Measurements from ENCODE around the gene RFC5.

RFC5 gene

DNA sequence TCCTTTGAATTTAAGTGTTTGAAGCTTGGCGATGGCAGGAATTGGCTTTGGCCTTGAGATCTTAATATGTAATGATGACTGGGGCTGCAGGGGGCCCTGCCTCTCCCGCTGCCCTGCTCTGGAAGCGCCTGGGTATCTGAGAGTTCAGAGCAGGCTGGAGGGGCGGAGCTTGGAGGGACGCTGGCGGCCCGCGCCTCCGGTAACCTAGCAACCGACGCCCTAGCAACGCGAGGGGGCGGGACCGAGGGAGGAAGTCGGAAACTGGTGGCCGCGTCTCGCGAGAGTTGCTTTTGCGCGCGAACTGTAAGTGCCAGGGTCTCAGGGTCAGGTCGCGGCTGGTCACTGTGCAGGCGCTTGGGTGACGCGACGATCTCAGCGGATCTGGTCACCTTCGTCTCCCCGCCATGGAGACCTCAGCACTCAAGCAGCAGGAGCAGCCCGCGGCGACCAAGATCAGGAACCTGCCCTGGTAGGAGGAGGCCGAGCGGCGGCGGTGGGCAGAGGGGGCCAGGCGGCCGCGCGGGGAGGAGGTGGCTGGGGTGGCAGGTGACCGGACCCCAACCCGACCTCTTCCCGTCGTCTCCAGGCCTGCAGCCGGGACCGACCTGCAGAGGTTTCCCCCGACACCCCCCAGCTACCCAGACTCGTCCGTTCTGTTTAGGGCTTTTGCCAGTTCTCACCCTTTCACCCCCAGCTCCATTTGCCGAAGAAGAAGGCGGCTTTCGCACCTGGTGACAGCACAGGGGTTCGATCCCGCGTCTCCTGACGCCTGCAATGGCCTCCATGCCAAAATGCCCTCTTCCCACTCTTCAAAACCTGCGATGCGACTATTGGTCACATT lies at the start of gene RFC5 (continued):
- TF ChIP-seq ZBTB1 (tag by site-specific recombination; IDR thresholded peaks at IDR 0.05), result no peak
- peak; percentile 83 for TF ChIP-seq GLIS1 (tag by site-specific recombination; IDR thresholded peaks at IDR 0.05)
- TF ChIP-seq, protein P1, sequence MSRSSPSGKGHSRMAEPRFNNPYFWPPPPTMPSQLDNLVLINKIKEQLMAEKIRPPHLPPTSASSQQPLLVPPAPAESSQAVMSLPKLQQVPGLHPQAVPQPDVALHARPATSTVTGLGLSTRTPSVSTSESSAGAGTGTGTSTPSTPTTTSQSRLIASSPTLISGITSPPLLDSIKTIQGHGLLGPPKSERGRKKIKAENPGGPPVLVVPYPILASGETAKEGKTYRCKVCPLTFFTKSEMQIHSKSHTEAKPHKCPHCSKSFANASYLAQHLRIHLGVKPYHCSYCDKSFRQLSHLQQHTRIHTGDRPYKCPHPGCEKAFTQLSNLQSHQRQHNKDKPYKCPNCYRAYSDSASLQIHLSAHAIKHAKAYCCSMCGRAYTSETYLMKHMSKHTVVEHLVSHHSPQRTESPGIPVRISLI (tag by site-specific recombination; IDR thresholded peaks at IDR 0.05), result no peak
- no peak for TF ChIP-seq PRDM1 (tag by site-specific recombination; IDR thresholded peaks at IDR 0.05)
- no peak for TF ChIP-seq ZNF677 (tag by site-specific recombination; IDR thresholded peaks at IDR 0.05)
- TF ChIP-seq ZBTB20 (tag by site-specific recombination; IDR thresholded peaks at IDR 0.05), result 0 out of 2 replicates have a peak, but pooled peaks have one; percentile 25
- TF ChIP-seq SCRT1 (tag by site-specific recombination; IDR thresholded peaks at IDR 0.05; ENCODE audit: borderline replicate concordance), result no peak
- no peak for TF ChIP-seq ZNF791 (tag by site-specific recombination; IDR thresholded peaks at IDR 0.05)
- TF ChIP-seq, protein P2, sequence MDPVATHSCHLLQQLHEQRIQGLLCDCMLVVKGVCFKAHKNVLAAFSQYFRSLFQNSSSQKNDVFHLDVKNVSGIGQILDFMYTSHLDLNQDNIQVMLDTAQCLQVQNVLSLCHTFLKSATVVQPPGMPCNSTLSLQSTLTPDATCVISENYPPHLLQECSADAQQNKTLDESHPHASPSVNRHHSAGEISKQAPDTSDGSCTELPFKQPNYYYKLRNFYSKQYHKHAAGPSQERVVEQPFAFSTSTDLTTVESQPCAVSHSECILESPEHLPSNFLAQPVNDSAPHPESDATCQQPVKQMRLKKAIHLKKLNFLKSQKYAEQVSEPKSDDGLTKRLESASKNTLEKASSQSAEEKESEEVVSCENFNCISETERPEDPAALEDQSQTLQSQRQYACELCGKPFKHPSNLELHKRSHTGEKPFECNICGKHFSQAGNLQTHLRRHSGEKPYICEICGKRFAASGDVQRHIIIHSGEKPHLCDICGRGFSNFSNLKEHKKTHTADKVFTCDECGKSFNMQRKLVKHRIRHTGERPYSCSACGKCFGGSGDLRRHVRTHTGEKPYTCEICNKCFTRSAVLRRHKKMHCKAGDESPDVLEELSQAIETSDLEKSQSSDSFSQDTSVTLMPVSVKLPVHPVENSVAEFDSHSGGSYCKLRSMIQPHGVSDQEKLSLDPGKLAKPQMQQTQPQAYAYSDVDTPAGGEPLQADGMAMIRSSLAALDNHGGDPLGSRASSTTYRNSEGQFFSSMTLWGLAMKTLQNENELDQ (tag by site-specific recombination; IDR thresholded peaks at IDR 0.05; ENCODE audit: low read depth), result no peak
- no peak for TF ChIP-seq ZNF623 (tag by site-specific recombination; IDR thresholded peaks at IDR 0.05)
- no peak for TF ChIP-seq ZNF19 (tag by site-specific recombination; IDR thresholded peaks at IDR 0.05; ENCODE audit: low read depth)
- no peak for TF ChIP-seq ZNF202 (tag by site-specific recombination; IDR thresholded peaks at IDR 0.05; ENCODE audit: borderline replicate concordance)
- no peak for TF ChIP-seq SETDB1 (IDR thresholded peaks at IDR 0.05; ENCODE audit: insufficient read length, low read length)
- TF ChIP-seq SP7 (tag by site-specific recombination; IDR thresholded peaks at IDR 0.05), result peak; percentile 84
- no peak for TF ChIP-seq ZNF292 (tag by site-specific recombination; IDR thresholded peaks at IDR 0.05; ENCODE audit: borderline replicate concordance, low read depth)
- TF ChIP-seq ZNF670 (tag by site-specific recombination; IDR thresholded peaks at IDR 0.05; ENCODE audit: low read depth), result no peak
- TF ChIP-seq ZNF146 (tag by site-specific recombination; IDR thresholded peaks at IDR 0.05), result no peak
- no peak for TF ChIP-seq IKZF3 (tag by site-specific recombination; IDR thresholded peaks at IDR 0.05)
- no peak for TF ChIP-seq ZNF549 (tag by site-specific recombination; IDR thresholded peaks at IDR 0.05)
- peak; percentile 58 for TF ChIP-seq ZIC2 (tag by site-specific recombination; IDR thresholded peaks at IDR 0.05)
- TF ChIP-seq ZNF10 (tag by site-specific recombination; IDR thresholded peaks at IDR 0.05), result no peak
- TF ChIP-seq ZNF76 (tag by site-specific recombination; IDR thresholded peaks at IDR 0.05; ENCODE audit: borderline replicate concordance, low read depth), result peak; percentile 69; the same call in 1 of the 2 replicates
- peak; percentile 80 for TF ChIP-seq SP2 (tag by site-specific recombination; IDR thresholded peaks at IDR 0.05)
- TF ChIP-seq FEZF1 (tag by site-specific recombination; IDR thresholded peaks at IDR 0.05), result peak; percentile 48; the same call in 1 of the 2 replicates
- TF ChIP-seq, protein P3, sequence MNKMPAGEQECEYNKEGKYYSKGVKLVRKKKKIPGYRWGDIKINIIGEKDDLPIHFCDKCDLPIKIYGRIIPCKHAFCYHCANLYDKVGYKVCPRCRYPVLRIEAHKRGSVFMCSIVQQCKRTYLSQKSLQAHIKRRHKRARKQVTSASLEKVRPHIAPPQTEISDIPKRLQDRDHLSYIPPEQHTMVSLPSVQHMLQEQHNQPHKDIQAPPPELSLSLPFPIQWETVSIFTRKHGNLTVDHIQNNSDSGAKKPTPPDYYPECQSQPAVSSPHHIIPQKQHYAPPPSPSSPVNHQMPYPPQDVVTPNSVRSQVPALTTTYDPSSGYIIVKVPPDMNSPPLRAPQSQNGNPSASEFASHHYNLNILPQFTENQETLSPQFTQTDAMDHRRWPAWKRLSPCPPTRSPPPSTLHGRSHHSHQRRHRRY (tag by site-specific recombination; IDR thresholded peaks at IDR 0.05), result no peak
- no peak for TF ChIP-seq TRIM28 (IDR thresholded peaks at IDR 0.05; ENCODE audit: borderline replicate concordance, low read length)
- no peak for TF ChIP-seq ZNF558 (tag by site-specific recombination; IDR thresholded peaks at IDR 0.05)
- TF ChIP-seq, protein P4, sequence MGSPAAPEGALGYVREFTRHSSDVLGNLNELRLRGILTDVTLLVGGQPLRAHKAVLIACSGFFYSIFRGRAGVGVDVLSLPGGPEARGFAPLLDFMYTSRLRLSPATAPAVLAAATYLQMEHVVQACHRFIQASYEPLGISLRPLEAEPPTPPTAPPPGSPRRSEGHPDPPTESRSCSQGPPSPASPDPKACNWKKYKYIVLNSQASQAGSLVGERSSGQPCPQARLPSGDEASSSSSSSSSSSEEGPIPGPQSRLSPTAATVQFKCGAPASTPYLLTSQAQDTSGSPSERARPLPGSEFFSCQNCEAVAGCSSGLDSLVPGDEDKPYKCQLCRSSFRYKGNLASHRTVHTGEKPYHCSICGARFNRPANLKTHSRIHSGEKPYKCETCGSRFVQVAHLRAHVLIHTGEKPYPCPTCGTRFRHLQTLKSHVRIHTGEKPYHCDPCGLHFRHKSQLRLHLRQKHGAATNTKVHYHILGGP (tag by site-specific recombination; IDR thresholded peaks at IDR 0.05), result no peak
- TF ChIP-seq ZNF324 (tag by site-specific recombination; IDR thresholded peaks at IDR 0.05), result 0 out of 2 replicates have a peak, but pooled peaks have one; percentile 73
- no peak for TF ChIP-seq ZNF777 (tag by site-specific recombination; IDR thresholded peaks at IDR 0.05; ENCODE audit: borderline replicate concordance)
- TF ChIP-seq ZNF350 (tag by site-specific recombination; IDR thresholded peaks at IDR 0.05), result no peak
- TF ChIP-seq ZNF785 (tag by site-specific recombination; IDR thresholded peaks at IDR 0.05), result peak; percentile 54; the same call in 1 of the 2 replicates
- TF ChIP-seq ZNF658 (tag by site-specific recombination; IDR thresholded peaks at IDR 0.05), result no peak
- no peak for TF ChIP-seq ZNF239 (tag by site-specific recombination; IDR thresholded peaks at IDR 0.05)
- TF ChIP-seq ZFP37 (tag by site-specific recombination; IDR thresholded peaks at IDR 0.05), result peak; percentile 84
- peak; percentile 67; the same call in 1 of the 2 replicates for TF ChIP-seq ZNF843 (tag by site-specific recombination; IDR thresholded peaks at IDR 0.05)
- no peak for TF ChIP-seq ZNF169 (tag by site-specific recombination; IDR thresholded peaks at IDR 0.05)
